ENCODE results near the gene ELOVL1. TPM values are rescaled to one million over a fixed set of nuclear protein-coding genes. Genes with fewer than 3 reads are reported as not detected.

The ELOVL1 gene
- polyA plus RNA-seq, 2 of the 4 experiments (the other 2 are of a cell fraction), result 105 to 124 TPM

GRCh38 chr1:43348809-43349593 is 18.8 kb downstream of the ELOVL1 start (continued):
- no peak for TF ChIP-seq HEYL (CRISPR knock-in tag; IDR thresholded peaks at IDR 0.05)
- no peak for TF ChIP-seq POLR2AphosphoS2 (conservative IDR thresholded peaks at IDR 0.05; ENCODE audit: low read length)
- TF ChIP-seq BHLHE40 (IDR thresholded peaks at IDR 0.05; ENCODE audit: low read depth, low read length), result no peak
- no peak for TF ChIP-seq NFE2L2 (conservative IDR thresholded peaks at IDR 0.05; ENCODE audit: low read length)
- peak; percentile 82 for TF ChIP-seq E2F6 (IDR thresholded peaks at IDR 0.05; ENCODE audit: borderline replicate concordance, low read depth)
- no peak for TF ChIP-seq ATOH8 (CRISPR knock-in tag; IDR thresholded peaks at IDR 0.05; ENCODE audit: low read depth)
- no peak for TF ChIP-seq RNF2 (IDR thresholded peaks at IDR 0.05; ENCODE audit: borderline replicate concordance, low read depth)
- no peak for TF ChIP-seq HOXA7 (CRISPR knock-in tag; IDR thresholded peaks at IDR 0.05)
- no peak for TF ChIP-seq FOXS1 (CRISPR knock-in tag; IDR thresholded peaks at IDR 0.05)
- TF ChIP-seq RARB (CRISPR knock-in tag; IDR thresholded peaks at IDR 0.05), result no peak
- TF ChIP-seq EHF (CRISPR knock-in tag; IDR thresholded peaks at IDR 0.05), result no peak
- TF ChIP-seq HOXB5 (CRISPR knock-in tag; IDR thresholded peaks at IDR 0.05), result no peak
- TF ChIP-seq ZFP36 (IDR thresholded peaks at IDR 0.05; ENCODE audit: borderline replicate concordance, partially characterized antibody), result no peak

- Histone ChIP-seq H3K9me3 (no peaks in the 10 kb centered on the region), H3K27ac (peak overlapping the region; percentile 96 to 99), H3K4me2 (peak overlapping the region; percentile 82), H3K4me1 (peaks cover 9% of the 10 kb centered on the region; the same call in 2 of the 3 replicates), H3K4me3 (peak overlapping the region; percentile 70)
- WGBS (ENCODE audit: missing lambda C conversion rate), result 38% methylated on average over 8 of the region's 22 CpGs
- TF ChIP-seq HOXB13 (CRISPR knock-in tag; IDR thresholded peaks at IDR 0.05; ENCODE audit: low read depth) (peak; percentile 66; the same call in 1 of the 2 replicates), ZSCAN20 (CRISPR knock-in tag; IDR thresholded peaks at IDR 0.05) (no peak)
- ChIA-PET CTCF (no interaction called here), POLR2A (interaction anchor here (0.9 to 1.9 kb wide), 8 partner anchors 10 to 411 kb away, joined by 3 to 18 read pairs (median 4); partner anchors contain the start of genes CDC20 and ELOVL1)
- DNase-seq (ENCODE audit: low read depth in 1 of 2, low spot score in 1 of 2), result peak in 1 of 2 experiments; percentile 40
- peak; percentile 40 to 55; a peak in 5 of 6 replicates for ATAC-seq
- FAIRE-seq, result no peak
These were observed 19.4 kb downstream of the ELOVL1 start for GRCh38 chr1:43348343-43348808.

- WGBS (ENCODE audit: missing lambda C conversion rate), result 93% methylated on average over 2 of the region's 5 CpGs
- ChIA-PET POLR2A (no interaction called here), CTCF (no interaction called here)
- no peak for DNase-seq (ENCODE audit: low read depth in 1 of 2, low spot score in 1 of 2)
- no peak for ATAC-seq
- no peak for FAIRE-seq
- no peak overlapping the region for H3K4me2 ChIP-seq
- no peak overlapping the region for H3K4me3 ChIP-seq
- H3K9me3 ChIP-seq, result no peaks in the 10 kb centered on the region
- no peak overlapping the region for H3K27ac ChIP-seq
- H3K4me1 ChIP-seq, result peaks cover 9% of the 10 kb centered on the region; the same call in 2 of the 3 replicates
- TF ChIP-seq HDAC2 (IDR thresholded peaks at IDR 0.05) (no peak), ATOH8 (CRISPR knock-in tag; IDR thresholded peaks at IDR 0.05; ENCODE audit: low read depth) (no peak), BCL3 (IDR thresholded peaks at IDR 0.05) (no peak), BHLHE40 (IDR thresholded peaks at IDR 0.05; ENCODE audit: low read depth, low read length) (no peak), KDM5A (IDR thresholded peaks at IDR 0.05) (no peak), ZSCAN20 (CRISPR knock-in tag; IDR thresholded peaks at IDR 0.05) (no peak), NR3C1 (IDR thresholded peaks at IDR 0.05) (no peak), KDM1A (IDR thresholded peaks at IDR 0.05; ENCODE audit: low read depth) (no peak), RNF2 (IDR thresholded peaks at IDR 0.05; ENCODE audit: borderline replicate concordance, low read depth) (no peak), GATA3 (IDR thresholded peaks at IDR 0.05; ENCODE audit: borderline replicate concordance) (no peak), SREBF2 (IDR thresholded peaks at IDR 0.05) (no peak), RCOR1 (IDR thresholded peaks at IDR 0.05; ENCODE audit: low read depth, low read length) (no peak), EHMT2 (IDR thresholded peaks at IDR 0.05; ENCODE audit: low read depth) (no peak)
These were observed 21.2 kb downstream of the ELOVL1 start for GRCh38 chr1:43346636-43347035.

Measured in A549 (cell line).